ENCODE measurements around the gene SUGP2.

- no peak for TF ChIP-seq CTCF (optimal IDR thresholded peaks at IDR 0.05 in 1 of 3, IDR thresholded peaks at IDR 0.05 in 1 of 3, conservative IDR thresholded peaks at IDR 0.05 in 1 of 3; ENCODE audit: extremely low read depth in 1 of 3, insufficient read depth in 2 of 3, low read length in 3 of 3)
- no peak for TF ChIP-seq EZH2 (IDR thresholded peaks at IDR 0.05; ENCODE audit: low read length)
Observed at GRCh38 chr19:19056636-19057275, 23.4 kb upstream of the SUGP2 start.

All from keratinocyte (primary cell).